Measurements from ENCODE around the gene RYR2.

Gene RYR2

DNA sequence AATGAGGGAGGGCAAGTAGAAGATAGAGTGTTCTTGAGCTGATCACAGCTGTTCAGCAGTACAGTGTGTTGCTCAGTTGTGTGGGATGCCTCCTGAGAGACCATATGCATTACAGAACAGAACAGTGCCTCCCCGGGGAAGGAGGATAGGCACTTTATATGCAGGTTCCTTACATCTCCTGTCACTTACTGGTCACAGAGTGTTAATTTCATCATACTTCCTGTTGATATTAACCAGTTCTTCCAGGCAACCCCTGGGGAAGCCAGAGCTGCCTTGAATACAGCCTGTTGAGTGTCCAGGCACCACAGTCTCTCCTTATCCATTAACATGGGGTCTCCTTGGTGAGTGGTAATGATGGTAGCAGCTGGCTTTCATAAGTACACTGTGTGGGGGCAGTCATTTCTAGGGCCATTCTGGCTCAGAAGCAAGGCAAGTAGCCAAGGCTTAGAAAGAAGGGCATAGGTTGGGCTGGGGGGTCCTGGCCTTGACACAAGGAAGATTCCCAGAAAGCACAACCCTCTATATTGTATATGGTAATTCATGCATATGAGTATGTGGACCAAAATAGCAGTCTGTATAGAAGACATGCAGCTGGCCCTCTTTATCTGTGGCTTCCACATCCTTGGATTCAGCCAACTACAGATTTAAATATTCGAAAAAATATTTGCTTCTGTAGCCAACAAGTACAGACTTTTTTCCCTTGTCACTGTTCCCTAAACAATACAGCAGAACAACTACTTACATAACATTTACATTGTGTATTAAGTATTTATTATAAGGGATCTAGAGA is 706.4 kb downstream of the RYR2 start:
- Histone ChIP-seq H3K9me2 (ENCODE audit: low read depth, low read length) (no peaks in the 10 kb centered on the region), H3K9ac (ENCODE audit: low read length) (no peak overlapping the region), H3F3A (ENCODE audit: insufficient read depth, low read length) (no peaks in the 10 kb centered on the region), H3K36me3 (ENCODE audit: insufficient read depth, low read length) (no peaks in the 10 kb centered on the region), H3K4me2 (ENCODE audit: low read length) (no peak overlapping the region), H3K9me3 (ENCODE audit: low read length) (no peaks in the 10 kb centered on the region), H3K4me1 (ENCODE audit: insufficient read depth, low read length, severe bottlenecking) (no peaks in the 10 kb centered on the region), H3K79me2 (ENCODE audit: insufficient read depth, low read length) (no peaks in the 10 kb centered on the region), H2AFZ (ENCODE audit: low read length) (no peak overlapping the region), H3K27ac (ENCODE audit: low read depth, low read length, poor library complexity, severe bottlenecking) (no peak overlapping the region), H3K4me3 (ENCODE audit: low read depth, low read length, poor library complexity, severe bottlenecking) (no peak overlapping the region), H3K27me3 (ENCODE audit: insufficient read depth, low read length) (no peaks in the 10 kb centered on the region), H4K20me1 (ENCODE audit: insufficient read depth, low read length) (no peaks in the 10 kb centered on the region)
- TF ChIP-seq, protein P1, sequence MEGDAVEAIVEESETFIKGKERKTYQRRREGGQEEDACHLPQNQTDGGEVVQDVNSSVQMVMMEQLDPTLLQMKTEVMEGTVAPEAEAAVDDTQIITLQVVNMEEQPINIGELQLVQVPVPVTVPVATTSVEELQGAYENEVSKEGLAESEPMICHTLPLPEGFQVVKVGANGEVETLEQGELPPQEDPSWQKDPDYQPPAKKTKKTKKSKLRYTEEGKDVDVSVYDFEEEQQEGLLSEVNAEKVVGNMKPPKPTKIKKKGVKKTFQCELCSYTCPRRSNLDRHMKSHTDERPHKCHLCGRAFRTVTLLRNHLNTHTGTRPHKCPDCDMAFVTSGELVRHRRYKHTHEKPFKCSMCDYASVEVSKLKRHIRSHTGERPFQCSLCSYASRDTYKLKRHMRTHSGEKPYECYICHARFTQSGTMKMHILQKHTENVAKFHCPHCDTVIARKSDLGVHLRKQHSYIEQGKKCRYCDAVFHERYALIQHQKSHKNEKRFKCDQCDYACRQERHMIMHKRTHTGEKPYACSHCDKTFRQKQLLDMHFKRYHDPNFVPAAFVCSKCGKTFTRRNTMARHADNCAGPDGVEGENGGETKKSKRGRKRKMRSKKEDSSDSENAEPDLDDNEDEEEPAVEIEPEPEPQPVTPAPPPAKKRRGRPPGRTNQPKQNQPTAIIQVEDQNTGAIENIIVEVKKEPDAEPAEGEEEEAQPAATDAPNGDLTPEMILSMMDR (IDR thresholded peaks at IDR 0.05; ENCODE audit: low read length) = no peak
- no peak for TF ChIP-seq EZH2 (IDR thresholded peaks at IDR 0.05; ENCODE audit: borderline replicate concordance, low read length)

DNA sequence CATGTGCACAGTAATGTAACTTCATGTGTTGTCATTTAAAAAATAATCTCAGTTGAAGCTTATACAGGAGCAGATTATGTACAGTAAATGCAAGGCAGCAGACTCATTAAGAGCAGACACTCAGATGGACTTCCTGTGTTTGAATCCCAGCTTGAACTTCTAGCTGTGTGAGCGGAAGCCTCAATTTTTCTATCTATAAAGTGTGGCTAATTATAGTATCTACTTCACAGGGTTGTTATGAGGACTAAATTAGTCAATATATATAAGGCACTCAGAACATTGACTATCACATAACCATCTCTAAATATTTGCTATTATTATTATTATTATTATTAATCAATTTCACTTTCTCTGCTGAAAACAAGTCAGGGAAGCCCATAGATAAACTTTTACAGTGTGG is 707.1 kb downstream of the RYR2 start:
- no peak overlapping the region for H3K27ac ChIP-seq (ENCODE audit: low read depth, low read length, poor library complexity, severe bottlenecking)
- no peaks in the 10 kb centered on the region for H3K27me3 ChIP-seq (ENCODE audit: insufficient read depth, low read length)
- H3F3A ChIP-seq (ENCODE audit: insufficient read depth, low read length) = no peaks in the 10 kb centered on the region
- H3K9ac ChIP-seq (ENCODE audit: low read length) = no peak overlapping the region
- H3K4me3 ChIP-seq (ENCODE audit: low read depth, low read length, poor library complexity, severe bottlenecking) = no peak overlapping the region
- no peak for TF ChIP-seq EZH2 (IDR thresholded peaks at IDR 0.05; ENCODE audit: borderline replicate concordance, low read length)
- TF ChIP-seq, protein P1 (IDR thresholded peaks at IDR 0.05; ENCODE audit: low read length) = no peak
- no peaks in the 10 kb centered on the region for H3K9me3 ChIP-seq (ENCODE audit: low read length)
- no peaks in the 10 kb centered on the region for H3K4me1 ChIP-seq (ENCODE audit: insufficient read depth, low read length, severe bottlenecking)
- no peaks in the 10 kb centered on the region for H3K36me3 ChIP-seq (ENCODE audit: insufficient read depth, low read length)
- no peaks in the 10 kb centered on the region for H3K9me2 ChIP-seq (ENCODE audit: low read depth, low read length)
- H3K79me2 ChIP-seq (ENCODE audit: insufficient read depth, low read length) = no peaks in the 10 kb centered on the region
- no peaks in the 10 kb centered on the region for H4K20me1 ChIP-seq (ENCODE audit: insufficient read depth, low read length)
- no peak overlapping the region for H2AFZ ChIP-seq (ENCODE audit: low read length)
- no peak overlapping the region for H3K4me2 ChIP-seq (ENCODE audit: low read length)

DNA sequence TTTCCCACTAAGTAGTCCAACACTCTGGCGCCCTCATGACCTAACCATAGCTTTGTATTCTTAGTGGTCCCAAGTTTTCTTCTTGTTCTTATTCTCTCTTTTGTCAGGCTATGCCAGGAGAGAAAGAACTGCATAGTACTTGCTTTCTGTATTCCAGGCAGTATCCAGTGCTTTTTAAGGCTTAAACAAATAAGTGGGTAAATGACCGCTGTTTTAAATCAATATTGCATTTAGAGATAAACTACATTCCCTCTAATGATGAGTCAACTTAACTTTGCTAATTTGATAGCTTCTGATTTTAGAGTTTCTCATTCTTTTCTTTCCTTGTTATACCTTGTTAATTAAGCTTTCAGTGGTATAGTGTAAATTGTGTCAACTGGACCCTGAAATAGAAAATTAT is 709.1 kb downstream of the RYR2 start:
- Histone ChIP-seq H3K9ac (ENCODE audit: low read length) (no peak overlapping the region), H4K20me1 (ENCODE audit: insufficient read depth, low read length) (no peaks in the 10 kb centered on the region), H3K27ac (ENCODE audit: low read depth, low read length, poor library complexity, severe bottlenecking) (no peak overlapping the region), H3F3A (ENCODE audit: insufficient read depth, low read length) (no peaks in the 10 kb centered on the region), H3K9me3 (ENCODE audit: low read length) (no peaks in the 10 kb centered on the region), H3K9me2 (ENCODE audit: low read depth, low read length) (no peaks in the 10 kb centered on the region), H3K4me2 (ENCODE audit: low read length) (no peak overlapping the region), H3K4me3 (ENCODE audit: low read depth, low read length, poor library complexity, severe bottlenecking) (no peak overlapping the region), H3K4me1 (ENCODE audit: insufficient read depth, low read length, severe bottlenecking) (no peaks in the 10 kb centered on the region), H3K79me2 (ENCODE audit: insufficient read depth, low read length) (no peaks in the 10 kb centered on the region), H3K36me3 (ENCODE audit: insufficient read depth, low read length) (no peaks in the 10 kb centered on the region), H3K27me3 (ENCODE audit: insufficient read depth, low read length) (no peaks in the 10 kb centered on the region), H2AFZ (ENCODE audit: low read length) (no peak overlapping the region)
- TF ChIP-seq, protein P1 (IDR thresholded peaks at IDR 0.05; ENCODE audit: low read length) = no peak
- TF ChIP-seq EZH2 (IDR thresholded peaks at IDR 0.05; ENCODE audit: borderline replicate concordance, low read length) = no peak
